ENCODE data around the gene ANKRD11.

- TF ChIP-seq SUZ12 (IDR thresholded peaks at IDR 0.05; ENCODE audit: extremely low read depth, insufficient read depth, insufficient read length): no peak
- TF ChIP-seq YY1 (IDR thresholded peaks at IDR 0.05; ENCODE audit: insufficient read depth, insufficient read length): no peak
- no peak for TF ChIP-seq ZNF274 (IDR thresholded peaks at IDR 0.05; ENCODE audit: low read depth, low read length)
Measured at GRCh38 chr16:89448656-89449055, 41.7 kb downstream of the ANKRD11 start.
